Amygdala (tissue), 56 donors: ENCODE data around the gene MAPRE2.
"Not testable (repeated sequence)": the region's sequence is repeated elsewhere in the genome, so short reads cannot be mapped to it uniquely, and the experiment has no call there.

Experiments used
- DNase-seq, 56 donors: peaks; one replicate each; lab custom pipeline; 2025; lab: John Stamatoyannopoulos, UW

The MAPRE2 gene

DNA sequence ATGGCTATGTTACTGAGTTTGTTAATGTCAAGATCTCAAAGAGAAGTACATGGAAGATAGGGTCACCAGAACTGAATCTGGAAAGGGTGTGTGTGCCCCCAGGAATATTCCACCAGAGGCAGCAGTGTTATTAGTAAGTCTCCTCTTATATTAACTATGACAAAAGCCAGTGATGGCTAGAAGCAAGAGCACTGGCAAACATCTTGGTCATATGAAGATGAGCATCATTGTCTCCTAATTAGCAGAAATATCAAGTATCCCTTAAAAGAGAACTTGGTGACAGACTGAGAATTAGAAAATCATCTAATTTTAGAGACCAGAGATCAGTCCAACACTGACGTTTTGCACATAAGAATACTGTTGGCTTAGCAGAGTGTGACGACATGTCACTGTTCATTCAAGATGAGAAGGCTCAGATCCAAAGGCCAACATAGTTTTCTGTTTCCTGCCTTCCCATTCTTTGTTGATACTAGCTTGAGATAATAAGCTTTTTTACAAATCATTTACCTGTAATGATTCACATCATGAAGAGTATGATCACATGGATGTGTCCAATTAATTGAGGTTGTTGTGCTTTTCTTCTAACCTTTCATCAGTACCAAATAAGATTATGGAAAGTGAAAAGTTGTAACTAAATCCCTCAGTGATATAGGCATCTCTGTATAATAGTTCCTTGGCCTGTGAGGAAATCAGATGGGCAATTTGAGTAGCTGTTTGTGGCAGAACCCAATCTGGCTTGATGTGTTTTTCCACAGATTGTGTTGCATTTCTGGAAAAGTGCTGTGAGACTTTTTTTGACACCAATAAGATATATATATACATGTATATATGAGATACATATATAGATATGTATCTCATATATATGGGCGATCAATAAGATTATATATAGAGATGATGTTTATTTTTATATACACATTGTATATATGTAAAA lies 44.5 kb downstream of the MAPRE2 start:
- no peak for DNase-seq

DNA sequence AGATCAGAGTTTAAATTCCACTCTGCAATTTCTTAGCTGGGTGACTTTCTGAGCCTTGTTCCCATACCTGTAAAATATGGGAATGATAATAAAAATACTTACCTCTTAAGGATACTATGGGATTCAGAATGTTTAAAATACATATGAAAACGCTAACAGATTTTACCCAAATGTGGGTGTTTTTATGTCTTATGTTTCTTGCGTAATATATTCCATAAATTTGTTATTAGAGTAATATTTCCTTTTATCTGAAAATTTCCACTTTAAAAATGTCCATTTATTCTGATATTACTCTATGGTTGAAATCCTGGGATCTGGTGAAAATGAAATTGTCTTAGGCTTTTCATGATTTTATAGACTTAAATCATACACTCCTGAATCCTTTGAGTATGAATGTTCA lies 45.5 kb downstream of the MAPRE2 start:
- no peak for DNase-seq

GRCh38 chr18:35087726-35088125 lies 46.5 kb downstream of the MAPRE2 start:
- DNase-seq, result no peak

- no peak for DNase-seq
Measured at GRCh38 chr18:35088921-35089320, 47.7 kb downstream of the MAPRE2 start.

DNA sequence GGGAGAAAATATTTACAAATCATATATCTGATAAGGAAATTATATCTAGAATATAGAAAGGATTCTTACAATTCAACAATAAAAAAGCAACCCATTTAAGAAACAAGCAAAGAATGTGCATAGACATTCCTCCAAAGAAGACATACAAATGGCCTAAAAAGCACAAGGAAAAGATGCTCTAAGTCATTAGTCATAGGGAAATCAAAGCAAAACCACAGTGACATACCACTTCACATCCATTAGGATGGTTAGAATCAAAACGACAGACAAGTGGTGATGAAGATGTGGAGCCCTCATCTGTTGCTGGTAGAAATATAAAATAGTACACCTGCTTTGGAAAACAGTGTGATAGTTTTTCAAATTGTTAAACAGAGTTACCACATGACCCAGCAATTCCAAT lies 48.2 kb downstream of the MAPRE2 start:
- no peak for DNase-seq

DNA sequence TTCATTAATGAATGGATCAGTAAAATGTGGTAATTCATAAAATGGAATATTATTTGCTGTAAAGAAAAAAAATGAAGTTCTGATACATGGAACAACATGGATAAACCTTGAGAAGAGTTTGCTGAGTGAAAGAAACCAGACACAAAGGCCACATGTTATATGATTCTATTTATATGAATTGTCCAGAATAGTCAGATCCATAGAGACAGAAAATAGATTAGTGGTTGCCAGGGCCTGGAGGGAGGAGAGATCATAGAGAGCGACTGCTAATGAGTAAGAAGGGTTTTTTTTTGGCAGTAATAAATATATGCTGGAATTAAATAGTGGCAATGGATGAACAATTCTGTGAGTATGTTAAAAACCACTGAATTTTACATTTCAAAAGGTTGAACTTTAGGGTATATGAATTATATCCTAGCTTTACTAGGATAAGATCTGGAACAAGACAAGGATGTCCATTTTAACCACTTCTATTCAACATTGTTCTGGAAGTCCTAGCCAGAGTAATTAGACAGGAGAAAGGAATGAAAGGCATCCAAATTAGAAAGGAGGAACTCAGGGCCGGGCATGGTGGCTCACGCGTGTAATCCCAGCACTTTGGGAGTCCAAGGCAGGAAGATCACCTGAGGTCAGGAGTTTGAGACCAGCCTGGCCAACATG lies 48.8 kb downstream of the MAPRE2 start:
- no peak for DNase-seq

GRCh38 chr18:35091841-35092240 lies 50.6 kb downstream of the MAPRE2 start:
- no peak for DNase-seq

DNA sequence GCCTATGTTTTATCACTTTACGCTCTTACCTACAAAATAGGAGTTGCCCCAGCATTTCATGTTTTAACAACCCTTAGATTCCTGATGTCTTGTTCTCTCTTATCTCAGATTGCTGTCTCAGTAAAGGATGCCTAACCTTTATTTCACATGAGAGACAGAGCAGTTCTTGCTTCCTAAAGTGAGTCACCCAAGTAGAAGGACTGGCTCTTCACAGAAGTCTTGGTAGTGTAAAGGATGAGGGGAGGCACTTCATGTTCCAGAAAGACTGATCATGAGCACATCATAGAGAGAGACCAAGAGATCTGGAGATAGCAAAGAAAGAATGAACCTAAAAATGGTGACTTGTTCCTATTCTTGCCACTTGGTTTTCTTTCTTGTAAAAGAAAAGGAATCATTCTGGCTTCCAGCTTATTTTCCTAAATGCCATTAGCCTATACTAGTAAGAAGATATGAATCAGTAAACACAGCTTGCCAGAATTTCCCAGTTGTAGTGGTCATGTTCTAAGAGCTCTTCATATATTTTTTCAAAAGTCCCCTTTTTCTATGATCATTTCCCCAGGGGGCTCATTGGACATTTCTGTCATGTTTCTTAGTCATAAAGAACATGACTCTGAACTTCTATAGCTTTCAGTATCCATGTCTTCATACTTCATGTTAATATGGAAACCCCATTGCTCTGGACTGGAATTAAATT lies 54.9 kb downstream of the MAPRE2 start:
- DNase-seq, result no peak

GRCh38 chr18:35096677-35097011 lies 55.4 kb downstream of the MAPRE2 start:
- no peak for DNase-seq

GRCh38 chr18:35097195-35097594 lies 56.0 kb downstream of the MAPRE2 start:
- no peak for DNase-seq

DNA sequence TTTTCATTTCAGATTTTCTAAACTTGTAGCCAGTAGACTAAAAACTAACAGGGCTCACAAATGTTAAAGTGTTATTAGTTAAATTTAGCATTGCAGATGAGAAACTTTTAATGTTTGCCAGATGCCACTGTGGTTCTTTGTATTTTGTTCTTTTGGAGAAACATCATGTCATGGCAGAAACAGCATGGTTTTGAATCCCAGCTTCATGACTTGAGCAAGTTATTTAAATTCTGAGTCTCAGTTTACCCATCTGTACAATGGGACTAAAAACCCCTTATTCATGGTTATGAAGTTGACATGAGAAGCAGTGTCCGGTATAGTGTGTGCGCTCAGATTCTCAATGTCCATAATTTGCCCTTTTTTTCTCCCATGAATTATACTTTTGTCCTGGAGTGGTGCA lies 56.5 kb downstream of the MAPRE2 start:
- no peak for DNase-seq

GRCh38 chr18:35099911-35100310 lies 58.7 kb downstream of the MAPRE2 start:
- no peak for DNase-seq

DNA sequence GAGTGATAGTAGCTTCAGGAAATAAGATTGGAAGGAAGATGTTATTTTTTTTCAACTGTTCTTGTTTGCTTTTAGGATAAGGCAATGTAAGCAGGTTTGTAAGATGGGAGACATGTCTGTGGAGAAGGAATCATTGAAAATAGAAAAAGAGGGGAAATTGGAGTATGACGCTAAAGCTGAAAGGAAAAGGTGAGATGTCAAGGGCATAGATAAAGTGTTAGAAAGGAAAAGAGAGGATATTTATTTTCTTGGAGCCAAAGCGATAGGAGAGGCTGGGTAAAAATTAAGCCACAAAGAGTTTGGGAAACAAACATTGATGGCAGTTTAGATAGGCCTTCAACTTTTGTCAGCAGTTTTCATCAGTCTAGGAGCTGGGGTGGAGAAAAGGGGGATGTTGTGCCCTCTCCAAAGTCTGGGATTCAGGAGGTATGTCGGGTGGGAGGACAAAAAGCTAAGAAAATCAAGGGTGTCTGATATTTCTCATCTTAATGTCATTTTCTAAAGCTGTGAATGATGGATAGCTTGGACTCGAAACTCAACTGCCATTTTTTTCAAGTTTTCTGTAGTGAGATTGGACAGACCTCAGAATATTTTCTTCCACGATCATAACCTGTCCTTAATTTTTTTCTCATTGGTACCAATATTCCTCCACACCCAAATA lies 63.3 kb downstream of the MAPRE2 start:
- DNase-seq, result no peak

DNA sequence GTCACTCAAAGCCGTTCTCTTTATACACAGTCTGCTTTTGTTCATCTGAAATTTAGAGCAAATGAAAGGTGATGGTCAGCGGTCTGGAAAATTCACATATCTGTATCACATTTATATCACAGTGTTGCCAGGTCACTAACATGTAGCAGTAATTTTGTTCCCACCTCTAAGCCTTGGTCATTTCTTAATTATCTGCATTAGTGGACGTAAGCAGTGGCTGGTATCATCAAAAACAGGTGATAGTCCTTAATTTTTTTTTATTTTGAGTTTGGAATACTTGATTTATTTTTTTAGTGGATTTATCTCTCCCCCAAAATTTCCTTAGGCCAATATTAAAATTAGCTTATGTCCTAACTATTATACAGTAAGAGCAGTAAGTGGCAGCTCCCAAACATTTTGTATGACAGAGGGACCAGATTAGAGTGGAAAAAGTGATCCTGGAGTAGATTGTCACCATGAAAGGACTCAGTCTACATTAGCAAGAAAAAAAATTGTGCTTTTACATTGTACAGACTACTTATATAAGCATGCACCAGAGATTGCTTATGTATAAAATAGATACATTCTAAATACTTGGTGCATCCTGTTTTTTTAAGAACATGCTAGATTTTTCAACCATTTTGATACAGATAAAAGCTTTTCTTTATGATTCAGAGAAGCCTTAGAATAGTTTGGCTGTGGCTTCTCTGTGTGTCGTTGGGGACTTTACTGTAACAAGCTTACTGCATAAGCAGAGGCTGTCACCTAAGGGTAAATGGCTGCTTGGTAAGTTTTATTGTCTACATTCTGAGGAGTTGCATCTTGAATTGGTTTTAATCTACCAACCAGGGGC lies 65.0 kb downstream of the MAPRE2 start:
- DNase-seq, result no peak

GRCh38 chr18:35106845-35107148 lies 65.6 kb downstream of the MAPRE2 start:
- DNase-seq, result no peak

- no peak for DNase-seq
Measured at GRCh38 chr18:35107216-35107615, 66.0 kb downstream of the MAPRE2 start.

DNA sequence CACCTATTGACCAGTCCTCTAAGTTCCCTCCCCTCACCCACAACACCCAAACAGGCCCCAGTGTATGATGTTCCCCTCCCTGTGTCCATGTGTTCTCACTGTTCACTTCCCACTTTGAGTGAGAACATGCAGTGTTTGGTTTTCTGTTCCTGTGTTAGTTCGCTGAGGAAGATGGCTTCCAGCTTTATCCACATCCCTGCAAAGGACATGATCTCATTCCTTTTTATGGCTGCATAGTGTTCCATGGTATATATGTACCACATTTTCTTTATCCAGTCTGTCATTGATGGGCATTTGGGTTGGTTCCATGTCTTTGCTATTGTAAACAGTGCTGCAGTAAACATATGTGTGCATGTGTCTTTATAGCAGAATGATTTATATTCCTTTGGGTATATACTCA lies 66.9 kb downstream of the MAPRE2 start:
- not testable (repeated sequence) for DNase-seq

DNA sequence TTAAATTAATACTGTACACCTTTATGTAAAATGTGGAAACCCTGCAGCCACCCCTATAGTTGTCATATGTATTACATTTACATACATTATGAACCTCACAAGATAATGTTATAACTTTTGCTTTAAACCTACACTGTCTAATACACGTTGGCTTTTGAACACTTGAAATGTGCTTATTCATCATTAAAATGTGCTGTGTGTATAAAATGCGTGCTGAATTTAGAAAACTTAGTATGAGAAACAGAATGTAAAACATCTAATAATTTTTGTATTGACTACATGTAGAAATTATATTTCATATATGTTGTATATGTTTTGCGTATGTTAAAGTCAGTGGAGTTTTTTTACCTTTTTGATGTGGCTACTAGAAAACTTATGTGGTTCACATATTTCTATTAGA lies 68.8 kb downstream of the MAPRE2 start:
- no peak for DNase-seq

GRCh38 chr18:35110554-35111485 lies 69.6 kb downstream of the MAPRE2 start:
- DNase-seq, result no peak
